Activated CD8-positive, alpha-beta memory T cell treated with anti-CD3 and anti-CD28 coated beads, Interleukin-2, amount 50 U/mL, for 4 hours (primary cell): ENCODE data around the gene GIPC1.

Experiments used
- DNase-seq: peaks from one replicate; pipeline ENCODE4 v3.0.0-alpha.2; 2020

The GIPC1 gene

GRCh38 chr19:14432791-14433553, 63.0 kb downstream of the GIPC1 start, which contains the start of gene PKN1:
TSS of gene PKN1 (plus strand) at chr19:14433306. CDS start at chr19:14433522, 216 bp downstream.
- peak; percentile 62 for DNase-seq

- no peak for DNase-seq
Measured at GRCh38 chr19:14430712-14431111, 65.2 kb downstream of the GIPC1 start.

GRCh38 chr19:14428882-14429416, 67.0 kb downstream of the GIPC1 start:
- no peak for DNase-seq
